AG08396 (cell line): ENCODE results near the gene UBE3C.

Experiments
- DNase-seq: peaks from one replicate; pipeline ENCODE4 v3.0.0; 2012; ENCODE audit warnings: low spot score, mixed read lengths

UBE3C gene

GRCh38 chr7:157292770-157293412, 154.2 kb downstream of the UBE3C start:
- no peak for DNase-seq

- no peak for DNase-seq
These were observed 154.7 kb downstream of the UBE3C start for GRCh38 chr7:157293413-157293788.

GRCh38 chr7:157294773-157295172, 156.0 kb downstream of the UBE3C start:
- DNase-seq, result no peak

- no peak for DNase-seq
These were observed 156.6 kb downstream of the UBE3C start for GRCh38 chr7:157295338-157295737.

GRCh38 chr7:157297185-157297584, 158.5 kb downstream of the UBE3C start:
- DNase-seq, result no peak

GRCh38 chr7:157299317-157299612, 160.5 kb downstream of the UBE3C start:
- peak; percentile 5 for DNase-seq

- peak; percentile 43 for DNase-seq
These were observed 161.1 kb downstream of the UBE3C start for GRCh38 chr7:157299613-157300368.

GRCh38 chr7:157300369-157300825, 161.7 kb downstream of the UBE3C start:
- no peak for DNase-seq

GRCh38 chr7:157301610-157302120, 162.9 kb downstream of the UBE3C start:
- DNase-seq, result no peak

- DNase-seq, result no peak
These were observed 168.4 kb downstream of the UBE3C start for GRCh38 chr7:157306846-157307838.

- peak; percentile 90 for DNase-seq
These were observed 171.4 kb downstream of the UBE3C start for GRCh38 chr7:157309988-157310668.

- DNase-seq, result peak; percentile 10
These were observed 172.0 kb downstream of the UBE3C start for GRCh38 chr7:157310676-157311185.

- no peak for DNase-seq
These were observed 174.2 kb downstream of the UBE3C start for GRCh38 chr7:157312941-157313340.

- DNase-seq, result no peak
These were observed 174.9 kb downstream of the UBE3C start for GRCh38 chr7:157313645-157314044.

GRCh38 chr7:157318015-157318706, 179.4 kb downstream of the UBE3C start:
- DNase-seq, result no peak
